Measurements from ENCODE around the gene NPAS2.

The NPAS2 gene

GRCh38 chr2:100888601-100889000, 68.7 kb downstream of the NPAS2 start:
- no peak for DNase-seq

GRCh38 chr2:100889286-100889685, 69.3 kb downstream of the NPAS2 start:
- no peak for DNase-seq

- no peak for DNase-seq
Observed at GRCh38 chr2:100891906-100892642, 72.1 kb downstream of the NPAS2 start.

GRCh38 chr2:100893392-100894104, 73.6 kb downstream of the NPAS2 start:
- DNase-seq: peak in 1 of 2 experiments; percentile 80

- no peak for DNase-seq
Observed at GRCh38 chr2:100894105-100894795, 74.3 kb downstream of the NPAS2 start.

- no peak for DNase-seq
Observed at GRCh38 chr2:100894796-100895156, 74.8 kb downstream of the NPAS2 start.

GRCh38 chr2:100895402-100895801, 75.5 kb downstream of the NPAS2 start:
- DNase-seq: peak; percentile 16 to 19

GRCh38 chr2:100895934-100896685, 76.2 kb downstream of the NPAS2 start:
- no peak for DNase-seq

GRCh38 chr2:100898035-100898665, 78.2 kb downstream of the NPAS2 start:
- DNase-seq: no peak

GRCh38 chr2:100900156-100900795, 80.3 kb downstream of the NPAS2 start:
- DNase-seq: no peak

GRCh38 chr2:100902817-100903405, 83.0 kb downstream of the NPAS2 start:
- no peak for DNase-seq

GRCh38 chr2:100903534-100904258, 83.8 kb downstream of the NPAS2 start:
- DNase-seq: no peak

- no peak for DNase-seq
Observed at GRCh38 chr2:100905132-100905805, 85.3 kb downstream of the NPAS2 start.

GRCh38 chr2:100906131-100906530, 86.2 kb downstream of the NPAS2 start:
- DNase-seq: no peak

GRCh38 chr2:100906679-100907078, 86.7 kb downstream of the NPAS2 start:
- no peak for DNase-seq

GRCh38 chr2:100907832-100908231, 87.9 kb downstream of the NPAS2 start:
- DNase-seq: no peak

- no peak for DNase-seq
Observed at GRCh38 chr2:100909534-100910081, 89.7 kb downstream of the NPAS2 start.

GRCh38 chr2:100910111-100910510, 90.2 kb downstream of the NPAS2 start:
- no peak for DNase-seq

GRCh38 chr2:100919316-100919715, 99.4 kb downstream of the NPAS2 start:
- no peak for DNase-seq

GRCh38 chr2:100921685-100922161, 101.8 kb downstream of the NPAS2 start:
- no peak for DNase-seq
